ENCODE data around the gene FGF12.

Gene FGF12

GRCh38 chr3:192410684-192410960 lies 316.7 kb downstream of the FGF12 start:
- no peak for DNase-seq (ENCODE audit: low spot score)

GRCh38 chr3:192409838-192410683 lies 317.3 kb downstream of the FGF12 start:
- DNase-seq (ENCODE audit: low spot score) = peak; percentile 41

GRCh38 chr3:192409201-192409837 lies 318.0 kb downstream of the FGF12 start:
- no peak for DNase-seq (ENCODE audit: low spot score)

- DNase-seq (ENCODE audit: low spot score) = no peak
These were observed 318.6 kb downstream of the FGF12 start for GRCh38 chr3:192408647-192409200.

GRCh38 chr3:192408007-192408646 lies 319.2 kb downstream of the FGF12 start:
- DNase-seq (ENCODE audit: low spot score) = no peak

GRCh38 chr3:192399767-192400166 lies 327.6 kb downstream of the FGF12 start:
- no peak for DNase-seq (ENCODE audit: low spot score)

- no peak for DNase-seq (ENCODE audit: low spot score)
These were observed 330.3 kb downstream of the FGF12 start for GRCh38 chr3:192397012-192397411.

GRCh38 chr3:192395506-192395905 lies 331.8 kb downstream of the FGF12 start:
- DNase-seq (ENCODE audit: low spot score) = no peak

GRCh38 chr3:192392986-192393385 lies 334.4 kb downstream of the FGF12 start:
- DNase-seq (ENCODE audit: low spot score) = no peak

- DNase-seq (ENCODE audit: low spot score) = no peak
These were observed 344.5 kb downstream of the FGF12 start for GRCh38 chr3:192382861-192383260.

- DNase-seq (ENCODE audit: low spot score) = no peak
These were observed 353.8 kb downstream of the FGF12 start for GRCh38 chr3:192373586-192373985.

GRCh38 chr3:192373032-192373431 lies 354.3 kb downstream of the FGF12 start:
- DNase-seq (ENCODE audit: low spot score) = no peak

- no peak for DNase-seq (ENCODE audit: low spot score)
These were observed 354.7 kb downstream of the FGF12 start for GRCh38 chr3:192372616-192373015.

GRCh38 chr3:192371870-192372400 lies 355.4 kb downstream of the FGF12 start:
- no peak for DNase-seq (ENCODE audit: low spot score)

GRCh38 chr3:192367616-192368015 lies 359.7 kb downstream of the FGF12 start:
- no peak for DNase-seq (ENCODE audit: low spot score)

- DNase-seq (ENCODE audit: low spot score) = no peak
These were observed 360.4 kb downstream of the FGF12 start for GRCh38 chr3:192366916-192367315.

- no peak for DNase-seq (ENCODE audit: low spot score)
These were observed 361.8 kb downstream of the FGF12 start for GRCh38 chr3:192365571-192365970.

GRCh38 chr3:192364316-192364715 lies 363.0 kb downstream of the FGF12 start:
- DNase-seq (ENCODE audit: low spot score) = no peak

- DNase-seq (ENCODE audit: low spot score) = no peak
These were observed 372.7 kb downstream of the FGF12 start for GRCh38 chr3:192354687-192355086.

GRCh38 chr3:192352142-192352541 lies 375.2 kb downstream of the FGF12 start:
- DNase-seq (ENCODE audit: low spot score) = peak; percentile 77

- no peak for DNase-seq (ENCODE audit: low spot score)
These were observed 375.9 kb downstream of the FGF12 start for GRCh38 chr3:192351441-192351840.

GRCh38 chr3:192340031-192340430 lies 387.3 kb downstream of the FGF12 start:
- DNase-seq (ENCODE audit: low spot score) = no peak

GRCh38 chr3:192339214-192339613 lies 388.1 kb downstream of the FGF12 start:
- DNase-seq (ENCODE audit: low spot score) = no peak
